ENCODE data around the gene API5.

- TF ChIP-seq, protein P1, sequence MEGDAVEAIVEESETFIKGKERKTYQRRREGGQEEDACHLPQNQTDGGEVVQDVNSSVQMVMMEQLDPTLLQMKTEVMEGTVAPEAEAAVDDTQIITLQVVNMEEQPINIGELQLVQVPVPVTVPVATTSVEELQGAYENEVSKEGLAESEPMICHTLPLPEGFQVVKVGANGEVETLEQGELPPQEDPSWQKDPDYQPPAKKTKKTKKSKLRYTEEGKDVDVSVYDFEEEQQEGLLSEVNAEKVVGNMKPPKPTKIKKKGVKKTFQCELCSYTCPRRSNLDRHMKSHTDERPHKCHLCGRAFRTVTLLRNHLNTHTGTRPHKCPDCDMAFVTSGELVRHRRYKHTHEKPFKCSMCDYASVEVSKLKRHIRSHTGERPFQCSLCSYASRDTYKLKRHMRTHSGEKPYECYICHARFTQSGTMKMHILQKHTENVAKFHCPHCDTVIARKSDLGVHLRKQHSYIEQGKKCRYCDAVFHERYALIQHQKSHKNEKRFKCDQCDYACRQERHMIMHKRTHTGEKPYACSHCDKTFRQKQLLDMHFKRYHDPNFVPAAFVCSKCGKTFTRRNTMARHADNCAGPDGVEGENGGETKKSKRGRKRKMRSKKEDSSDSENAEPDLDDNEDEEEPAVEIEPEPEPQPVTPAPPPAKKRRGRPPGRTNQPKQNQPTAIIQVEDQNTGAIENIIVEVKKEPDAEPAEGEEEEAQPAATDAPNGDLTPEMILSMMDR (IDR thresholded peaks at IDR 0.05): no peak
- TF ChIP-seq, protein P2, sequence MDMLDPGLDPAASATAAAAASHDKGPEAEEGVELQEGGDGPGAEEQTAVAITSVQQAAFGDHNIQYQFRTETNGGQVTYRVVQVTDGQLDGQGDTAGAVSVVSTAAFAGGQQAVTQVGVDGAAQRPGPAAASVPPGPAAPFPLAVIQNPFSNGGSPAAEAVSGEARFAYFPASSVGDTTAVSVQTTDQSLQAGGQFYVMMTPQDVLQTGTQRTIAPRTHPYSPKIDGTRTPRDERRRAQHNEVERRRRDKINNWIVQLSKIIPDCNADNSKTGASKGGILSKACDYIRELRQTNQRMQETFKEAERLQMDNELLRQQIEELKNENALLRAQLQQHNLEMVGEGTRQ (IDR thresholded peaks at IDR 0.05; ENCODE audit: borderline replicate concordance, low read depth, low read length): no peak
- TF ChIP-seq NRF1 (IDR thresholded peaks at IDR 0.05; ENCODE audit: low read depth, low read length) (no peak), POLR2AphosphoS5 (IDR thresholded peaks at IDR 0.05; ENCODE audit: low read depth, low read length) (no peak), TEAD4 (IDR thresholded peaks at IDR 0.05; ENCODE audit: borderline replicate concordance, insufficient read depth) (no peak), EP300 (IDR thresholded peaks at IDR 0.05; ENCODE audit: borderline replicate concordance in 1 of 2, low read depth in 1 of 2, low read length in 1 of 2) (no peak), USF1 (IDR thresholded peaks at IDR 0.05; ENCODE audit: borderline replicate concordance, low read depth) (no peak), MAX (IDR thresholded peaks at IDR 0.05; ENCODE audit: low read depth) (no peak), MXI1 (IDR thresholded peaks at IDR 0.05; ENCODE audit: low read depth, low read length) (no peak), RAD21 (IDR thresholded peaks at IDR 0.05; ENCODE audit: low read length) (no peak), TAF1 (IDR thresholded peaks at IDR 0.05; ENCODE audit: borderline replicate concordance, low read depth, low read length) (no peak), EZH2phosphoT487 (IDR thresholded peaks at IDR 0.05; ENCODE audit: borderline replicate concordance, low read depth) (no peak), GABPA (IDR thresholded peaks at IDR 0.05; ENCODE audit: low read depth) (no peak)
These were observed 64.8 kb downstream of the API5 start for GRCh38 chr11:43376594-43376993.
